ENCODE results near the gene CEP152.

GRCh38 chr15:48792408-48792807, 18.5 kb downstream of the CEP152 start:
- TF ChIP-seq CTCF (IDR thresholded peaks at IDR 0.05) (no peak), POLR2AphosphoS5 (IDR thresholded peaks at IDR 0.05) (no peak), POLR2A (IDR thresholded peaks at IDR 0.05) (no peak)
